Activated CD4-positive, alpha-beta T cell treated with anti-CD3 and anti-CD28 coated beads, Interleukin-2, Interleukin-4, amounts not matched to agents 100 ng/mL and 50 ng/mL, durations not matched to agents 16 hours and 8 hours (primary cell): Measurements from ENCODE around the gene MGAM2.

Experiments used
- DNase-seq: peaks from one replicate; pipeline ENCODE4 v3.0.0-alpha.2; 2020; ENCODE audit warnings: low spot score

Gene MGAM2

DNA sequence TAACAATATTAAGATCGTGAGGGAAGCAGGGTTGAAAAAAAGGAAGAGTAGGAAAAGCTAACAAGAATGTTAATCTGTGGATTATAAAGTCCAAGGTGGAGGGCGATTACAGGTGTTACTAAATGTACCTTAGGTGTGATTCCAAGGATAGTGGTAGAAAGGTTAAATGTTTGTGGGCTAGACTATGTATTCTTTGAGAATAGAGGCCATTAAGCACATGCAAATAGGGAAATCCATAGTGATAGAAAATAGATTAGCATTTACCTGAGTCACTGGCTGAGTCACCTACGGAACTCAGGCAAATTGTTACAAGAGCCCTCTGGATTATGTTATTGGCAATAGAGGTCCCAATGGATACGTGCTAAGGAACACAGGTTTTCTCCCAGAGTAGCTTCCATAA is 9.0 kb downstream of the MGAM2 start:
- DNase-seq: no peak

DNA sequence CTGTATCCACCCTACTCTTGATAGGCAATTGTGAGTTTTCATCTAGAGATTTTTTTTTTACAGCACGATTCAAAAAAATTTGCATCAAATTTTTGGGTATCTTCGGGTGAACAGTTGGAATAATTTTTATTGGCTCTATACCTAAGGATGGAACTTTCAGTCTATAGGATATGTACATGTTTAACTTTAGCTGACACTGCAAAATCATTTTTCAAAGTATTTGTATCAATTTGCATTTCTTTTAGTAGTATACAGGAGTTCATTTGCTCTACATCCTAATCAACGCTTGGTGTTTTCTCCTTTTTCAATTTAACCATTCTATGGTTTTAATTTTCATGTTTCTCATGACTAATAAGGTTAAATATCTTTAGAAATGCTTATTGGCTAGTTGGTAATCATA is 11.7 kb downstream of the MGAM2 start:
- no peak for DNase-seq

DNA sequence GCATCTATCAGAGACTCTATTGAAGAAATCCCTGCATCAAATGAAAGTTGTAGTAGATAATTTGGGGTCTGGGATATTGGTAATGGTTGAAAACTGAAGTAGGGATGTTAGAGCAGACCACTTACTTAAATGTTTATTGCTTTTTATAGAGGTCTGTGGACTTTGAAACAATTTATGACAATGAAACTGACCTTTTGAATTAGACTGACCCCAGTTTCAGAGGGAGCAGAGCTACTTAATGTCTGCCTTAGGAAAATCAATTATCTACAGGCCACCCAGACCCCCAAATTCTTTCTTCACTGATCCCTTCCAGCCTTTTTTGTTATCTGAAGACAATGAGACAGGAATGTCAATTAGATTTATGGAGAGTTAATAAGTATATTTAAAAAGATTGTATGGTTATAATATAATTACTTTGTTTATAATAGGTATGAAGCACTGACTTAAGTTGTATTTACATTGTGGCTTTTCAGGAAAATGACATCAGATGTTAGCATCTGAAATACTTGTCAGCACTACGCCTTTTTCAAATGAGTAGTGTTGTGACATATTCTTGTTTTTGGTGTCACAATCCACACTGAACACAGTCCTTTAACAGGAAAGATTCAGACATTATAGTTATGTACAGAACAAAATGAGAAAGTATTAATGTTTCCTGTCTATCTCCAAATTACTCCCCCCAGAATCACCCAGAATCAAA is 13.9 kb downstream of the MGAM2 start:
- no peak for DNase-seq

DNA sequence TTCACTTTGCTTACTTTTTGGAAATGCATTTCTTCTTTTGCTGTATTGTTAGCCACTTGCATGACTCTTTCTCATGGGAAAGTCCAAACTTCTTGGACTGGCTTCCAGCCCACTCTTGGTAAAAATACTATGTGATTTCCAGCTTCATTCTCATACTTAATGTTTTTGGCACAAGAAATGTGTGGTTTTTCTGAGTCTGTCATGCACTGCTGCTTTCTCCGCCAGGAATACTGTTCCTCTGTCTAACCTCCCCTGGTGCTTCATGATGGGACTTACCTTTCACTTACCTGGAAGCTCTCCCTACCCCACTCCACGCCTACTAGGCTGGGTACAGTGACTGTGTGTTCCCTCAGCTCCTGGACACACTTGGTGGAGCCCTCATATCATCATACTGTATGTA is 18.7 kb downstream of the MGAM2 start:
- DNase-seq: no peak

DNA sequence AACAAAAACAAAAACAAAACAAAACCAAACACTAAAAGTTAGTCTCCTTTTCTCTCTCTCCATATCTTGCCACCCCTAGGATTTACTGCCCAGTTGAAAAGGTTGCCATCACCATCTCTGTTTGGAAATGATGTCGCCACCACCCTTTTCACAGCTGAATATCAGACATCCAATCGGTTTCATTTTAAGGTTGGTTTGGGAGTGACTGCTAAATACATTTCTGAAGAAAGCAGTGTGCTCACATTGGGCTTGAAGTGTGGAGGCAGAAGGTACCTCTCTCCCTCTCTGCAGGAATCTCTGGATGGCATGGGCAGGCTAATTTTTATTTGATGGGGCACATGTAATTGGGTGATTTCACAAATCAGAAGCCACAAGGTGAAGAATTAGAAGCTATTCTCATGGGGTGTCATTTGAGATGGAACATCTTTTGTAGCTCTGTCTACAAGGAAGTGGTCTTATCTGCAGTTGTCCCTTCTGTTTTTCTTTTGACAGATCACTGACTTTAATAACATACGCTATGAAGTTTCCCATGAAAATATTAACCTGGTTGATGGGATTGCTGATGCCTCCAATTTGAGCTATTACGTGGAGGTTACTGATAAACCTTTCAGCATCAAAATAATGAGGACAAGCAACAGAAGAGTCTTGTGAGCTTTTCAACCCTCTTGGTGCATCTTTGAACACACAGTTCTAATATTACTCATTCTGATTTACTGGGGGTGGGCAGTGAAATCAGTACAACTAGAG is 20.1 kb downstream of the MGAM2 start:
- DNase-seq: no peak

DNA sequence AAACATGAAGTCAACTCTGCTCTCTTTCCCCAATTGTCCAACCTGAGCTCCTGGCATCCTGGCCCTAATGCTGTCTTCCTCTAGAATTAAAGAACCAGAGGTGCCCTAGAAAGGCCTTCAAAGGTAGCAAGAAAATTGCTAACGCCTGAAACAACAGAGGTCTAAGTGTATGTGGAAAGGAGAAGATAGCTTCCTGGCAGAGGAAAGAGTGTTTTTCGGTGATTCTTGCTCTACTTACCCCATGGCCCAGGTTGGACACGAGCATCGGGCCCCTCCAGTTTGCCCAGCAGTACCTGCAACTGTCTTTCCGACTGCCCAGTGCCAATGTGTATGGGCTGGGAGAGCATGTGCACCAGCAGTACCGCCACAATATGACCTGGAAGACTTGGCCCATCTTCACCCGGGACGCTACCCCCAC is 22.2 kb downstream of the MGAM2 start:
- no peak for DNase-seq

DNA sequence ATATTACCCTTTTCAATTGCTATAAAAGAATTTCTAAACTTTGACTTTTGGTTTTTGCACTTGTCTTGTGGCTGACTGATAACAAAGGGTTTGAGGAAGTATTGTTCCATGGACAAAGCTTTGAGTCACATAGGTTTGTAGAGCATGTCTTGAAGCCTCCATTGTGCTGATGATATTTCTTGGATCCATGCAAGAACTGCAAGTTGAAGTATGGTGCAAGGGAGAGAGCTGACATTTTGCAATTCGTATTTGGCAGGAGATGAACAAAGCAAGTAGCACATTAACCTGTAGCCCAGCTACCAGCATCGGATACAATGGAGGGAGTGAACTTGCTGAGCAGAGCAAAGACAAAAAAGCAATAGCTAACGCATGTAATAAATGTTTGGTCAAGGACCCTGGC is 23.4 kb downstream of the MGAM2 start:
- DNase-seq: no peak

DNA sequence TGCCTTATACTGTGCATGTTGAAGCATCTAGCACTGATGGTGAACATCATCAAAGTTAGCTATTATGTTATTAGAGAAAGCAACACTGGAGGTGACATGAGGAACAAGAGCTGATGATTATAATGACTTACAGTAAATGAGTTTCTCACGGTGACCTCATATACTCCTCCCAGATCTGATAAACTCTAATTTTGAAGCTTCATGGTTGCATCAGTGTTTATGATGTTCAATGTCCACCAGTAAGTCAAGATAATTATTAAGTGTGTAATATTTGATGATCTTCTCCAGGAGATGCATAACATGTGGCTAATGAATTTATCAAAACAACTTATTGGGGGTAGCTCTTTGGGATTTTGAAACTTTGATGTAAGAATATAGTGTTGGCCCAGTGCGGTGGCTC is 27.5 kb downstream of the MGAM2 start:
- DNase-seq: no peak

DNA sequence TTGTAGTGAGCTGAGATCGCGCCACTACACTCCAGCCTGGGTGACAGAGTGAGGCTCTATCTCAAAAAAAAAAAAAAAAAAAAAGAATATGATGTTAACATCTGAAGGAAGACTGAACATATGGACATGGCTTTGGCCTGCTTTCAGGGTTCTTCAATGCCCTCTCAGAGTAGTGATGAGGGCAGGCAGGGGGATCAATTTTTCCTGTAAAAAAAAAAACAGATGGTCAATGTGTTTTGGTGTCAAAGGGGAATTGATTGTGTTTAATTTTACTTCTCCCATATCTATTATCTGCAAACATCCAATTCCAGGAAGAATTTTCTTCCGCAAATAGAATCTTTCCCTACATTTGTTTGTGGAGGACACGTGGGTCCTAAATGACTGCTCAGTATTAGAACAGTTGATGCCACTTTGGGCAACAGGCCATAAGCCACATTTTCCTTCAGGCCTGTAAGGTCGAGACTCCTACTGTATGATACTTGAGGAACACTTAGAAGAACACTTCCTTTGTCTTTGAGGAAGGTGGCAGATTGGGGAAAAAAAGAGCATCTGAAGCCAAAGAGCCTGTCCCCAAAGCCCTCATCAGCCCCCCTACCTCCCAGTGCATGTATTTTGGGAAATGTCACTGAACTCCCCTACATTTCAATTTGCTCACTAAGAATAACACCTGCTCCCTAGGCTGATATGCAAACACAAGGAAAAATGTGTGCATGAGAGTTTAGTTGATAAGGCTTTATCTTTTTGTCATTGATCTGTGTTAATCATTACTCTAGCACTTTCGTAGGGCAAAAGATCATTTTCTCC is 28.3 kb downstream of the MGAM2 start:
- no peak for DNase-seq

DNA sequence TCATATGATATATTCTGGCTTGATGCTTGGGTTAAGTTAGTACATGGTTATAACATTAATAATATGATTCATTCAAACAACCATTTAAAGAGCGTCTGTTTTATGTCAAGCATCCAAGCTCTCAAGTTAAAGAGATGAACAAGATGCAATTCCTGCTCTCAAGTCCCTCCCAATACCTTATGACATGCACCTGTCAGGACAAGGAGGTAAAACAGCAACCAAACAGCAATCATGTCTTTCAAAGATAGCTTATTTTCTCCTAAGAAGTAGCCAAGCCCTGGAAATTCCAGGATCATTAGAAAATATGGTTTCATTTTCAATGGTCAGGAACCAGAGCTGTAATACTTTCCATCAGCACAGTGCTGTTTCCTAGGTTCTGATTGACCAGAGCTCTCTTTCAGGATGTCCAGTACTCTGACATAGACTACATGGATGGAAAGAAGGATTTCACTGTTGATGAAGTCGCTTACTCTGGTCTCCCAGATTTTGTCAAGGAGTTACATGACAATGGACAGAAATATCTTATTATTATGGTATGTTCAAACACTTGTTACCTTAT is 29.0 kb downstream of the MGAM2 start:
- no peak for DNase-seq

DNA sequence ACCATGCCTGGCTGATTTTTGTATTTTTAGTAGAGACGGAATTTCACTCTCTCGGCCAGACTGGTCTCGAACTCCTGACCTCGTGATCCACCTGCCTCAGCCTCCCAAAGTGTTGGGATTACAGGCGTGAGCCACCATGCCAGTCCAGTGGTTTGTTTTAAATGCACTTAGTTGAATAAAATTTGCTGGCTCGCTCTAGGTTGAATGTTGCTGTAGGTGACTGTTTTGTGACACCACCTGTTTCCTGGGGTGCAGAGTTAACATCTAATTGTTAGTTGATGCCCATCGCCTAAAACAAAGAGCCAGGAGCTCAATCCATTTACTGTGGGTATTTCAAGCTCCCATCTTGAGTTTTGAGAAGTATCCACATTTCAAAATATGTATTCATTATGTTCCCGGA is 31.2 kb downstream of the MGAM2 start:
- no peak for DNase-seq

DNA sequence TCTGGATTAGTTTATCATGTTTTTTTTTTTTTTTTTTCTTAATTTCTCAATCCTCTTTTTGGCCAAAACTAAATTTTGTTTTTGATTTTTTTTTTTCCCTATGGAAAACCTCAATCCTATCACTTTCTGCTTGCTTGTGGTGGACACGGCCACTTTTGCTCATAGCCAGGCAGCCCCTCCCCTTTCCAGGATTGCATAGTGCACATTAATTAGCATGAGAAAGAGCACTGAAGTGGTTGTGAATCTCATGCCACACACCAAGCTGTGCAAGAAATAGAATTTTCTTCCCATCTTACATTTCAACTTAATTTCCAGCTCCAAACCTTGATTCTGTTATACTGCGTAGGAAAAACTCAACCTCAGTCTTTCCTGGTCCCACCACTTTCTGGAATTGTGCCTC is 34.6 kb downstream of the MGAM2 start:
- DNase-seq: no peak

DNA sequence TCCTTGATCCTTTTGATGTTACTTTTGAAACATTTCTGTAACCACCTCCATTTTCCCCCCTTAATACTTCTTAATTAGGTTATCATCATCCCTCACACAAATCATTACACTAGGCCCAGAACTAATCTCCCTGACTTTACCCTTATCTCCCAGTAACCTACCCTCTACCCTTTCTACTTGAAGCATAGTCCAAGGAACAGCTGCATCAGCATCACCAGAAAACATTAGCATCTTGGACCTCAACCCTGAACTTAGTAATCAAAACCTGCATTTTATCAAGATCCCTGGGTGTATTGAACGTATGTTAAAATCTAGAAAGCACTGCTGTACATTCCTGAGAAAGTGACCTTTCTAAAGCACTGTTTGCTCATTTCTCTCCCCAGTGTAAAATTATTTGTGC is 38.8 kb downstream of the MGAM2 start:
- no peak for DNase-seq

DNA sequence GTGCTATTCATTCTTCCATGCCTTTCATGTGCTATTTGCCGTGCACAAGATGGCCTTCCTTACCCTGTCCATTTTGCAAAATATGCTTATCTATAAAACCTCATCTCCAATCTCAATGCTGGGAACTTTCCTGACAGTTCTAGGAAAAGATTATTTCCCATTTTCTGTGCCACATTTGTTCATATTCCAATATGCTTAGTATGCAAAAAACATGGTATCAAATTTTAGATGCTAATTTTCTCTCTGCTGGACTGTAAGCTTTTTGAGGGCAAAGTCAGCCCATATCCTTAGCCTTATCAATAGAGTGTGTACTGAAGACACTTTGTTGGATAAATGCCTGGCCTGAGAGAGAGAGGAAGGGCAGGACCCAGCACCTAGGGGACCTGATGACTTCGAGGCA is 39.4 kb downstream of the MGAM2 start:
- DNase-seq: no peak

DNA sequence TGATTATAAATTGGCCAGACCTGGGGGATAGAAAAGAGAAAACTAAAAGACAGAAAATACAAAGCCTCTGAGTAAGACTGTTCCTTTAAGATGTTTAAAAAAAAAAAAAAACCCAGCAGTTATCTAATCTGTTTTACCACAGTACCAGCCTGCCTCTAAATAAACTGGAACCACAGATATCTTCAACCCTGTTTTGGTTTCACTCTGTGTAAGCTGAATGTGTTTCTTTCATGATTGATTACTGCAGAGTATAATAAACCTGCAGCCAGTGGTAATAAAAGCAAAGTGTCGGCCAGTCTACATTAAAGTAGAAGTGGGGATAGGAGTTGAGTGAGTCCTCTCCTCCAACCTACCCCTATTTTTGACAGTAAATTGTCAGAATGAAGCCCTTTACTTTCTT is 40.6 kb downstream of the MGAM2 start:
- peak; percentile 9 for DNase-seq

DNA sequence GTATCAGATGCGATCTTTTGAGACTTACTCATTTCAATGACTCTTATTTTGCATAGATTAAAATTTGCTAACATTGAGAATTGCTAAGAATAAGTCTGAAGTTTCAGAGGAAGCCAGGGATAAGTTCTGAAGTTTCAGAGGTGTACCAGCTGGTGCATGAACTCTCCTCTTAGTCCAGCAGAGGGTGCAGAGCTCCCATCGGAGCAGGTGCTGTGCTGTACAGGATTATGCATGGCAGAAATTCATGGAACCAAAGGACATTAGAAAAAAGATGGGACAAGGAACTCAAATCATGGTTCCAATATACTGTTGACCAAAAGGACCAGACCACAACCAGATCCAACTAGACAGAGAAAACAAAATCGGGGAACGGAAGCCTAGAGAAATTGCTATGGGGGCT is 41.9 kb downstream of the MGAM2 start:
- DNase-seq: no peak

DNA sequence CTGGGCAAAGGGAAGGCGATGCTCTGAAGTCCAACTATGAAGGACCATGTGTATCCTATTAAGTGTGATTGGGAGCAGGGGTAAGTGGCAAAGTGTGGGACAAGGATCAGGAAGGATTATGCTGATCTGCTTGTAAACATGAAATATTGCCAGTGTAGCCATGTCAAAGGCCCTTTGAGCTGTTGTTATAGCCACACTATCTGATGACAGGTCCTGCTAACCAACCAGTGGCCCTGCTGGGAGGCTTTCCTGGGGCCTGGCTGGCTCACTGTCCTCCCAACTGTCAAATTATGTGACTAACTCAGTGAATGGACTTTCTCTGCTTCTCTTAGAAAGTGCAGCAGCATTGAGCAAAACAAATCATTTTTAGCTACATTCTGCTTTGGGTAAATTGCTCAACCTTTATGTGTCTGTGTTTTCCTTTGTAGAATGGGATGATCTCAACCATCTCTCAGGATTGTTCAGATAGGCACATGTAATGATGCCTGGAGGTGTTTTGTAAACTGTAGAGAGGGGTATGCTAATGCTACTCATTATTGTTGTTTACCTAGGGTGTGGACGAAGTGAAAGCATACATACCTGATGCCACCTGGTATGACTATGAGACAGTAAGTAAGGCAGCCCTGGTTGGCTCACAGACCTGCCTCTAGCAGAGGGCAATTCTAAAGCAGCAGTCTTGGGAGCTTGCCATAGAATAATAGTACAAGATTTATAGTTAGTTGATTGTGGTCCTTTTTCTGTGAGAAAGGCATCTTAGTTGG is 47.4 kb downstream of the MGAM2 start:
- DNase-seq: no peak

DNA sequence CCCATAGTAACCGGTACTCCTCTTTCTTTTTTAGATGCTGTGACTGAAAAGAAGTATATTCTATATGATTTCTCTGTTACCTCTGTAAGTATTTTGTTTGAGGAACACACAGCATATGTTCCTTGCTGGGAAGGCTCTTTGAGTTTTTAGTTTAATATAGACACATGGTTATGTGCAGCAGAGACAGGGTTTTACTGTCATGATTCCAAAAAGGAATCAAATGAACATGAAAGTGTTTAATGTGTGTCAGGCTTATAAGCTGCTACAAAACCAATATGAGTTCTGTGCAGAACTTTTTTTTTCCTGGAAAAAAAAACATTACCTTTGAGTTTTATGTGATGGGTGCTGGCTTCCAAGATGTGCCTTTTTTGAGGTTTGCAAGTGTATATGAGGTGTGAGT is 50.4 kb downstream of the MGAM2 start:
- no peak for DNase-seq

DNA sequence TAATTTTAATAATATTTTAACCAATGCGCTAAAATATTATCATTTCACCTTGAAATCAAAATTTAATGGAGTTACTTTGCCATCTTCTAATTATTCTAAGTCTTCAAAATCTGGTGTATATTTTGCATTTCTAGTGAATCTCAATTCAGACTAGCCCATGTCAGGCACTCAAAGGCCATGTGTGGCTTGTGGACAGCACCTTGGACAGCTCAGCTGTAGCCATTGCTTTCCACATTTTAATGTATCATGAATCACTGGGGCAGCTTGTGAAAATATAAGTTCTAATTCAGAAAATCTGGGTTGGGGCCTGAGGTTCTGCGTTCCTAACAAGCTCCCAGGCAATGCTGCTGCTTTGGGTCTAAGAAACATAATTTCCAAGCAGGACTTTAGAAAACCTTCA is 57.2 kb downstream of the MGAM2 start:
- DNase-seq: no peak

DNA sequence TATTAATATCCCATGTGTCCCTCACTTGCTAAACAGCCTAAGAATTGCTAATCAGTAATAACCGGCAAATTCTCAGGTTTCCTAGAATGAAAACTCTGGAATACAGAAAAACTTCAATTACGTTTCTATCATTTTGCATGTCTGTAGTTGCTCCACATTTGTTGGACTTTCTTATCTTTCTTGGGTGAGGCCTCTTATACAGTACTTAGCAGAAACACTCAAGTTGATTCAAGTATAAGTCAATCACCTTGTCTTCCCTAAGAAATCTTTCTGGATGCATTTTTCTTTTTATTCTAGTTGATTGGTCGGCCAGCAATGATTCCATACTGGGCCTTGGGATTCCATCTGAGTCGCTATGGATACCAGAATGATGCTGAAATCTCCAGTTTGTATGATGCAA is 61.4 kb downstream of the MGAM2 start:
- no peak for DNase-seq

DNA sequence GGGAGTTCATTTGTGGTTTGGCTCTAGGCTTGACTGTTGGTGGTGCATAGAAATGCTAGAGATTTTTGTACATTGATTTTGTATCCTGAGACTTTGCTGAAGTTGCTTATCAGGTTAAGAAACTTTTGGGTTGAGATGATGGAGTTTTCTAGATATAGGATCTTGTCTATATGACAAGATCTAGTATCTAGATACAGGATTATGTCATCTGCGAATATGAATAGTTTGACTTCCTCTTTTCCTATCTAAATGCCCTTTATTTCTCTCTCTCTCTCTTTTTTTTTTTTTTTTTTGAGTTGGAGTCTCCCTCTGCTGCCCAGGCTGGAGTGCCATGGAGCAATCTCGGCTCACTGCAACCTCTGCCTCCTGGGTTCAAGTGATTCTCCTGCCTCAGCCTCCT is 62.9 kb downstream of the MGAM2 start:
- DNase-seq: no peak

DNA sequence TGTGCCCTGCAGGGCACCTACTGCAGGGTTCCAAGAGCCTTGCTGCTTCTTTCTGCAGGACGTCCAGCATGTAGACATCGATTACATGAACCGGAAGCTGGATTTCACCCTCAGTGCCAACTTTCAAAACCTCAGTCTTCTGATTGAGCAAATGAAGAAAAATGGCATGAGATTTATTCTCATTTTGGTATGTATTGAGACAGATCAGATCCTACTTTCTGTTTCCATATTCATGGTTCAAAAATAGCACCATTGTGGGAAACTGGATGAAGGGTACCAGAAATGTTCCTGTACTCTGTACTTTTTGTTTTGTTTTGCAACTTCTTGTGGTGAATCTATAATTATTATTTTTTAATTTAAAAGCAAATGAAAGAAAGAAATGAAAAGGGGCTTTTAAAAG is 64.1 kb downstream of the MGAM2 start:
- no peak for DNase-seq
